ENCODE measurements around the gene ZNF385C. TPM values are rescaled to one million over a fixed set of nuclear protein-coding genes. Genes with fewer than 3 reads are reported as not detected.
A peak's percentile ranks its signal among the peaks of the same experiment; 100 is the strongest.

ZNF385C gene
- total RNA-seq, 1 experiment from 2014 or later = 0.26 TPM

- H3K27me3 Mint-ChIP-seq (ENCODE audit: insufficient read depth, unreplicated experiment) = no peaks in the 10 kb centered on the region
- no peak for DNase-seq (ENCODE audit: unreplicated experiment)
- ChIA-PET CTCF (interaction anchor here (0.7 to 1.7 kb wide), 13 partner anchors 10 to 174 kb away, joined by 3 to 11 read pairs (median 3); no protein-coding TSS in a partner anchor), POLR2A (interaction anchor here (0.5 to 6.8 kb wide), 23 partner anchors 8 to 738 kb away, joined by 3 to 138 read pairs (median 4); partner anchors contain the start of genes ACLY, CAVIN1, CNP and DHX58)
- H3K4me1 Mint-ChIP-seq (ENCODE audit: insufficient read depth, unreplicated experiment) = peaks cover 26% of the 10 kb centered on the region
- peak overlapping the region; percentile 99 for H3K4me3 Mint-ChIP-seq (ENCODE audit: unreplicated experiment)
- H3K9me3 Mint-ChIP-seq (ENCODE audit: unreplicated experiment) = no peaks in the 10 kb centered on the region
- intact Hi-C loops (cut with micrococcal nuclease) = no loop called here
- no TSS peak for BruUV-seq (replicated peaks)
- H3K36me3 Mint-ChIP-seq (ENCODE audit: insufficient read depth, unreplicated experiment) = peaks cover 28% of the 10 kb centered on the region
- H3K27ac Mint-ChIP-seq (ENCODE audit: low read depth, unreplicated experiment) = peak overlapping the region; percentile 99
- TF ChIP-seq, protein P1, sequence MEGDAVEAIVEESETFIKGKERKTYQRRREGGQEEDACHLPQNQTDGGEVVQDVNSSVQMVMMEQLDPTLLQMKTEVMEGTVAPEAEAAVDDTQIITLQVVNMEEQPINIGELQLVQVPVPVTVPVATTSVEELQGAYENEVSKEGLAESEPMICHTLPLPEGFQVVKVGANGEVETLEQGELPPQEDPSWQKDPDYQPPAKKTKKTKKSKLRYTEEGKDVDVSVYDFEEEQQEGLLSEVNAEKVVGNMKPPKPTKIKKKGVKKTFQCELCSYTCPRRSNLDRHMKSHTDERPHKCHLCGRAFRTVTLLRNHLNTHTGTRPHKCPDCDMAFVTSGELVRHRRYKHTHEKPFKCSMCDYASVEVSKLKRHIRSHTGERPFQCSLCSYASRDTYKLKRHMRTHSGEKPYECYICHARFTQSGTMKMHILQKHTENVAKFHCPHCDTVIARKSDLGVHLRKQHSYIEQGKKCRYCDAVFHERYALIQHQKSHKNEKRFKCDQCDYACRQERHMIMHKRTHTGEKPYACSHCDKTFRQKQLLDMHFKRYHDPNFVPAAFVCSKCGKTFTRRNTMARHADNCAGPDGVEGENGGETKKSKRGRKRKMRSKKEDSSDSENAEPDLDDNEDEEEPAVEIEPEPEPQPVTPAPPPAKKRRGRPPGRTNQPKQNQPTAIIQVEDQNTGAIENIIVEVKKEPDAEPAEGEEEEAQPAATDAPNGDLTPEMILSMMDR (IDR thresholded peaks at IDR 0.05; ENCODE audit: unreplicated experiment) = no peak
Measured at GRCh38 chr17:42018339-42018738, 79.9 kb downstream of the ZNF385C start.

GRCh38 chr17:42017866-42018200 lies 80.4 kb downstream of the ZNF385C start:
- Mint-ChIP-seq H3K27ac (ENCODE audit: low read depth, unreplicated experiment) (peak overlapping the region; percentile 99), H3K27me3 (ENCODE audit: insufficient read depth, unreplicated experiment) (no peaks in the 10 kb centered on the region), H3K36me3 (ENCODE audit: insufficient read depth, unreplicated experiment) (peaks cover 23% of the 10 kb centered on the region), H3K4me3 (ENCODE audit: unreplicated experiment) (peak overlapping the region; percentile 99), H3K4me1 (ENCODE audit: insufficient read depth, unreplicated experiment) (peaks cover 31% of the 10 kb centered on the region), H3K9me3 (ENCODE audit: unreplicated experiment) (no peaks in the 10 kb centered on the region)
- DNase-seq (ENCODE audit: unreplicated experiment) = no peak
- no TSS peak for BruUV-seq (replicated peaks)
- CTCF ChIA-PET = interaction anchor here (0.6 to 1.7 kb wide), 14 partner anchors 11 to 218 kb away, joined by 3 to 11 read pairs (median 3); no protein-coding TSS in a partner anchor
- TF ChIP-seq, protein P1 (IDR thresholded peaks at IDR 0.05; ENCODE audit: unreplicated experiment) = no peak
- intact Hi-C loops (cut with micrococcal nuclease) = loop anchor here (2.0 kb wide), 1 partner anchor 51 kb away; the partner anchor contains the start of gene CNP
- POLR2A ChIA-PET = interaction anchor here (0.5 to 6.8 kb wide), 35 partner anchors 9 to 756 kb away, joined by 3 to 138 read pairs (median 3); partner anchors contain the start of genes ACLY, CAVIN1, CNP and DHX58

- TF ChIP-seq, protein P1 (IDR thresholded peaks at IDR 0.05; ENCODE audit: unreplicated experiment) = no peak
- POLR2A ChIA-PET = interaction anchor here (0.5 to 6.8 kb wide), 41 partner anchors 8 to 757 kb away, joined by 3 to 138 read pairs (median 3); partner anchors contain the start of genes ACLY, CAVIN1, CNP and DHX58
- peaks cover 17% of the 10 kb centered on the region for H3K36me3 Mint-ChIP-seq (ENCODE audit: insufficient read depth, unreplicated experiment)
- TSS peak; percentile 62 for BruUV-seq (replicated peaks)
- peaks cover 34% of the 10 kb centered on the region for H3K4me1 Mint-ChIP-seq (ENCODE audit: insufficient read depth, unreplicated experiment)
- intact Hi-C loops (cut with micrococcal nuclease) = loop anchor here (2.0 kb wide), 1 partner anchor 50 kb away; the partner anchor contains the start of gene CNP
- peak within 1 kb of the TSS; percentile 99 for H3K27ac Mint-ChIP-seq (ENCODE audit: low read depth, unreplicated experiment)
- no peaks in the 10 kb centered on the region for H3K9me3 Mint-ChIP-seq (ENCODE audit: unreplicated experiment)
- CTCF ChIA-PET = interaction anchor here (0.5 to 1.6 kb wide), 15 partner anchors 48 to 1271 kb away, joined by 3 to 11 read pairs (median 3); no protein-coding TSS in a partner anchor
- peak; percentile 84 for DNase-seq (ENCODE audit: unreplicated experiment)
- peak within 1 kb of the TSS; percentile 99 for H3K4me3 Mint-ChIP-seq (ENCODE audit: unreplicated experiment)
- no peaks in the 10 kb centered on the region for H3K27me3 Mint-ChIP-seq (ENCODE audit: insufficient read depth, unreplicated experiment)
Measured at GRCh38 chr17:42016941-42017865, 81.1 kb downstream of the ZNF385C start, which contains the start of gene DNAJC7. Gene DNAJC7 (minus strand): TSS chr17:42017439. CDS start chr17:42017416, 23 bp downstream.

Data from MCF 10A (cell line).